DND-41 (cell line): ENCODE results near the gene FAT1.

ENCODE experiments used
- ATAC-seq: fragments of 200-7000 bp; cut with Tn5 transposase; 3 replicates; pipeline ENCODE4 v1.9.1; 2021; ENCODE audit warnings: low read depth; ENCODE audit not compliant: insufficient read depth
- DNase-seq: peaks from one replicate; pipeline ENCODE4 v3.0.0-alpha.2; 2020
- H2AFZ ChIP-seq: 2 replicates; pipeline ENCODE4 v1.6.0; 2012; ENCODE audit warnings: low read depth, low read length
- H3K27ac ChIP-seq: 2 replicates; pipeline ENCODE4 v1.5.1; 2012; ENCODE audit warnings: low read length, inconsistent platforms
- H3K27me3 ChIP-seq: fragments of 200-600 bp; sonication (generic); 2 replicates; pipeline ENCODE4 v1.6.0; 2012; ENCODE audit warnings: low read length, mild to moderate bottlenecking, inconsistent platforms; ENCODE audit not compliant: insufficient read depth, poor library complexity
- H3K36me3 ChIP-seq: 2 replicates; pipeline ENCODE4 v1.5.1; 2012; ENCODE audit warnings: low read length, inconsistent platforms; ENCODE audit not compliant: insufficient read depth
- H3K4me1 ChIP-seq: 2 replicates; pipeline ENCODE4 v1.5.1; 2012; ENCODE audit warnings: mild to moderate bottlenecking, low read length; ENCODE audit not compliant: insufficient read depth
- H3K4me2 ChIP-seq: 2 replicates; pipeline ENCODE4 v1.6.0; 2012; ENCODE audit warnings: mild to moderate bottlenecking, moderate library complexity, low read length, inconsistent platforms; ENCODE audit not compliant: insufficient read depth
- H3K4me3 ChIP-seq, 2 experiments: fragments of 200-600 bp in 1 of 2; shearing (Covaris generic) in 1 of 2; 2 replicates each; pipeline ENCODE4 v1.5.1; 2012 to 2016; ENCODE audit warnings: inconsistent platforms in 2 of 2, low read length in 2 of 2, mild to moderate bottlenecking in 2 of 2, low read depth in 1 of 2, moderate library complexity in 1 of 2
- H3K79me2 ChIP-seq: 2 replicates; pipeline ENCODE4 v1.6.0; 2012; ENCODE audit warnings: low read length, inconsistent platforms; ENCODE audit not compliant: insufficient read depth
- H3K9ac ChIP-seq: 2 replicates; pipeline ENCODE4 v1.6.0; 2012; ENCODE audit warnings: low read depth, mild to moderate bottlenecking, inconsistent platforms, low read length, moderate library complexity
- H3K9me3 ChIP-seq: 2 replicates; pipeline ENCODE4 v1.5.1; 2012; ENCODE audit warnings: low read length, moderate library complexity, mild to moderate bottlenecking, inconsistent platforms; ENCODE audit not compliant: insufficient read depth, severe bottlenecking
- H4K20me1 ChIP-seq: 2 replicates; pipeline ENCODE4 v1.6.0; 2012; ENCODE audit warnings: low read length; ENCODE audit not compliant: insufficient read depth
- EZH2 ChIP-seq: IDR thresholded peaks from 3 replicates; pipeline ENCODE4 v1.6.1; 2012; ENCODE audit warnings: borderline replicate concordance, low read depth, mild to moderate bottlenecking, moderate library complexity, low read length, inconsistent platforms; ENCODE audit not compliant: severe bottlenecking
- TF ChIP-seq, protein P1 (sequence below): IDR thresholded peaks from 2 replicates; pipeline ENCODE4 v1.5.1; 2012; ENCODE audit warnings: borderline replicate concordance, low read length, moderate library complexity, mild to moderate bottlenecking; ENCODE audit not compliant: poor library complexity, severe bottlenecking; ENCODE audit errors: extremely low read depth

FAT1 gene

GRCh38 chr4:186551849-186552248 lies 171.8 kb downstream of the FAT1 start:
- H3K9ac ChIP-seq = no peak overlapping the region
- ATAC-seq = no peak
- H3K27ac ChIP-seq = no peak overlapping the region
- H3K9me3 ChIP-seq = peaks cover 7% of the 10 kb centered on the region
- no peaks in the 10 kb centered on the region for H3K4me1 ChIP-seq
- H3K36me3 ChIP-seq = no peaks in the 10 kb centered on the region
- no peaks in the 10 kb centered on the region for H4K20me1 ChIP-seq
- H3K4me3 ChIP-seq = no peak overlapping the region
- no peak for DNase-seq
- H3K4me2 ChIP-seq = no peak overlapping the region
- no peaks in the 10 kb centered on the region for H3K27me3 ChIP-seq
- no peak for TF ChIP-seq EZH2
- TF ChIP-seq, protein P1, sequence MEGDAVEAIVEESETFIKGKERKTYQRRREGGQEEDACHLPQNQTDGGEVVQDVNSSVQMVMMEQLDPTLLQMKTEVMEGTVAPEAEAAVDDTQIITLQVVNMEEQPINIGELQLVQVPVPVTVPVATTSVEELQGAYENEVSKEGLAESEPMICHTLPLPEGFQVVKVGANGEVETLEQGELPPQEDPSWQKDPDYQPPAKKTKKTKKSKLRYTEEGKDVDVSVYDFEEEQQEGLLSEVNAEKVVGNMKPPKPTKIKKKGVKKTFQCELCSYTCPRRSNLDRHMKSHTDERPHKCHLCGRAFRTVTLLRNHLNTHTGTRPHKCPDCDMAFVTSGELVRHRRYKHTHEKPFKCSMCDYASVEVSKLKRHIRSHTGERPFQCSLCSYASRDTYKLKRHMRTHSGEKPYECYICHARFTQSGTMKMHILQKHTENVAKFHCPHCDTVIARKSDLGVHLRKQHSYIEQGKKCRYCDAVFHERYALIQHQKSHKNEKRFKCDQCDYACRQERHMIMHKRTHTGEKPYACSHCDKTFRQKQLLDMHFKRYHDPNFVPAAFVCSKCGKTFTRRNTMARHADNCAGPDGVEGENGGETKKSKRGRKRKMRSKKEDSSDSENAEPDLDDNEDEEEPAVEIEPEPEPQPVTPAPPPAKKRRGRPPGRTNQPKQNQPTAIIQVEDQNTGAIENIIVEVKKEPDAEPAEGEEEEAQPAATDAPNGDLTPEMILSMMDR = no peak
- no peak overlapping the region for H2AFZ ChIP-seq
- no peaks in the 10 kb centered on the region for H3K79me2 ChIP-seq

- Histone ChIP-seq H2AFZ (no peak overlapping the region), H4K20me1 (no peaks in the 10 kb centered on the region), H3K4me3 (no peak overlapping the region), H3K79me2 (no peaks in the 10 kb centered on the region), H3K4me1 (no peaks in the 10 kb centered on the region), H3K4me2 (no peak overlapping the region), H3K36me3 (no peaks in the 10 kb centered on the region), H3K9ac (no peak overlapping the region), H3K27ac (no peak overlapping the region), H3K9me3 (peaks cover 27% of the 10 kb centered on the region), H3K27me3 (no peaks in the 10 kb centered on the region)
- DNase-seq = no peak
- no peak for ATAC-seq
- no peak for TF ChIP-seq EZH2
- TF ChIP-seq, protein P1 = no peak
These were observed 178.2 kb downstream of the FAT1 start for GRCh38 chr4:186545436-186545835.

GRCh38 chr4:186543206-186543605 lies 180.4 kb downstream of the FAT1 start:
- TF ChIP-seq EZH2 = no peak
- TF ChIP-seq, protein P1 = no peak
- H3K9ac ChIP-seq = no peak overlapping the region
- H3K27me3 ChIP-seq = no peaks in the 10 kb centered on the region
- no peaks in the 10 kb centered on the region for H3K36me3 ChIP-seq
- no peaks in the 10 kb centered on the region for H3K4me1 ChIP-seq
- DNase-seq (no peak), ATAC-seq (no peak)
- no peaks in the 10 kb centered on the region for H3K79me2 ChIP-seq
- no peaks in the 10 kb centered on the region for H4K20me1 ChIP-seq
- H3K9me3 ChIP-seq = peaks cover 30% of the 10 kb centered on the region
- H3K4me2 ChIP-seq = no peak overlapping the region
- no peak overlapping the region for H3K4me3 ChIP-seq
- H3K27ac ChIP-seq = no peak overlapping the region
- H2AFZ ChIP-seq = no peak overlapping the region

- no peaks in the 10 kb centered on the region for H3K4me1 ChIP-seq
- no peak for TF ChIP-seq EZH2
- TF ChIP-seq, protein P1 = no peak
- H3K27me3 ChIP-seq = no peaks in the 10 kb centered on the region
- no peaks in the 10 kb centered on the region for H3K79me2 ChIP-seq
- H2AFZ ChIP-seq = no peak overlapping the region
- H3K4me2 ChIP-seq = no peak overlapping the region
- ATAC-seq = no peak
- no peaks in the 10 kb centered on the region for H4K20me1 ChIP-seq
- no peak for DNase-seq
- H3K36me3 ChIP-seq = no peaks in the 10 kb centered on the region
- H3K27ac ChIP-seq = no peak overlapping the region
- H3K4me3 ChIP-seq = no peak overlapping the region
- H3K9me3 ChIP-seq = peaks cover 26% of the 10 kb centered on the region
- no peak overlapping the region for H3K9ac ChIP-seq
These were observed 181.9 kb downstream of the FAT1 start for GRCh38 chr4:186541801-186542200.
